Trophoblast cell (in vitro differentiated cells and primary cell): ENCODE data around the gene CD63.
A peak's percentile ranks its signal among the peaks of the same experiment; 100 is the strongest.

Source experiments
- DNase-seq, 2 donors: peaks; one replicate each; pipeline ENCODE4 v3.0.0-alpha.2; 2016
- H2AFZ ChIP-seq: 2 replicates; pipeline ENCODE4 v1.6.1; 2013; ENCODE audit warnings: low read length, moderate library complexity, mild to moderate bottlenecking; ENCODE audit not compliant: insufficient read depth, poor library complexity
- H2AK5ac ChIP-seq: 2 replicates; pipeline ENCODE4 v1.6.1; 2013; ENCODE audit warnings: mild to moderate bottlenecking, low read length
- H2BK120ac ChIP-seq: 2 replicates; pipeline ENCODE4 v1.6.1; 2013; ENCODE audit warnings: low read length, mild to moderate bottlenecking, moderate library complexity; ENCODE audit not compliant: insufficient read depth, poor library complexity
- H2BK12ac ChIP-seq: 2 replicates; pipeline ENCODE4 v1.6.1; 2013; ENCODE audit warnings: mild to moderate bottlenecking, low read length, moderate library complexity
- H2BK5ac ChIP-seq: 2 replicates; pipeline ENCODE4 v1.6.1; 2013; ENCODE audit warnings: low read length, low read depth, moderate library complexity, mild to moderate bottlenecking; ENCODE audit not compliant: poor library complexity
- H3K14ac ChIP-seq: 2 replicates; pipeline ENCODE4 v1.6.1; 2013; ENCODE audit warnings: mild to moderate bottlenecking, low read length
- H3K18ac ChIP-seq: 2 replicates; pipeline ENCODE4 v1.6.1; 2013; ENCODE audit warnings: mild to moderate bottlenecking, low read length
- H3K23ac ChIP-seq: 2 replicates; pipeline ENCODE4 v1.6.1; 2013; ENCODE audit warnings: low read length
- H3K27ac ChIP-seq: 2 replicates; pipeline ENCODE4 v1.5.1; 2013; ENCODE audit warnings: low read depth, mild to moderate bottlenecking, inconsistent platforms, low read length, moderate library complexity
- H3K27me3 ChIP-seq: 2 replicates; pipeline ENCODE4 v1.6.1; 2013; ENCODE audit warnings: inconsistent platforms, mild to moderate bottlenecking, low read length, moderate library complexity; ENCODE audit not compliant: insufficient read depth
- H3K36me3 ChIP-seq, 2 experiments: 1 replicate in 1 of 2; 2 replicates in 1 of 2; pipeline ENCODE4 v1.6.1; 2013; ENCODE audit warnings: low read length in 2 of 2, mild to moderate bottlenecking in 2 of 2, moderate library complexity in 1 of 2; ENCODE audit not compliant: insufficient read depth in 2 of 2, control insufficient read depth in 1 of 2
- H3K4ac ChIP-seq: 2 replicates; pipeline ENCODE4 v1.6.1; 2013; ENCODE audit warnings: low read depth, mild to moderate bottlenecking, low read length, moderate library complexity
- H3K4me1 ChIP-seq, 2 experiments: 1 replicate in 1 of 2; 2 replicates in 1 of 2; pipeline ENCODE4 v1.6.1; 2013; ENCODE audit warnings: low read length in 2 of 2, mild to moderate bottlenecking in 2 of 2, moderate library complexity in 1 of 2; ENCODE audit not compliant: insufficient read depth in 2 of 2, control insufficient read depth in 1 of 2
- H3K4me2 ChIP-seq: 2 replicates; pipeline ENCODE4 v1.6.1; 2013; ENCODE audit warnings: inconsistent platforms, mild to moderate bottlenecking, low read length, moderate library complexity
- H3K4me3 ChIP-seq: 2 replicates; pipeline ENCODE4 v1.5.1; 2013; ENCODE audit warnings: mild to moderate bottlenecking, low read depth, low read length, inconsistent platforms
- H3K79me1 ChIP-seq: one replicate; pipeline ENCODE4 v1.6.1; 2013; ENCODE audit warnings: low read length
- H3K79me2 ChIP-seq: 2 replicates; pipeline ENCODE4 v1.6.1; 2013; ENCODE audit warnings: low read length, mild to moderate bottlenecking; ENCODE audit not compliant: control insufficient read depth, insufficient read depth, poor library complexity
- H3K9ac ChIP-seq: 2 replicates; pipeline ENCODE4 v1.6.1; 2013; ENCODE audit warnings: mild to moderate bottlenecking, low read length
- H3K9me3 ChIP-seq: 2 replicates; pipeline ENCODE4 v1.6.1; 2013; ENCODE audit warnings: low read depth, mild to moderate bottlenecking, control low read depth, inconsistent platforms, low read length; ENCODE audit not compliant: insufficient read depth
- H4K12ac ChIP-seq: 2 replicates; pipeline ENCODE4 v1.6.1; 2013; ENCODE audit warnings: low read depth, mild to moderate bottlenecking, low read length, moderate library complexity
- H4K8ac ChIP-seq: 2 replicates; pipeline ENCODE4 v1.6.1; 2013; ENCODE audit warnings: low read depth, mild to moderate bottlenecking, low read length, moderate library complexity
- H4K91ac ChIP-seq: one replicate; pipeline ENCODE4 v1.6.1; 2013; ENCODE audit warnings: low read depth, mild to moderate bottlenecking, low read length, moderate library complexity
- WGBS: extraction: QIAGEN DNeasy Blood & Tissue Kit; methylation state at CpG from one replicate; pipeline ENCODE4 v1.1.7; 2013; ENCODE audit warnings: missing lambda C conversion rate; ENCODE audit not compliant: insufficient read length, insufficient coverage; ENCODE audit errors: extremely low coverage; 5-methylcytosine and 5-hydroxymethylcytosine counted together

CD63 gene

GRCh38 chr12:55712700-55713415 is 16.0 kb downstream of the CD63 start:
- Histone ChIP-seq H3K4me1 (peaks cover 16% of the 10 kb centered on the region in 2 experiments), H2AK5ac (no peak overlapping the region), H4K91ac (no peak overlapping the region), H3K27me3 (peaks cover 9% of the 10 kb centered on the region), H2BK120ac (no peak overlapping the region), H3K36me3 (peaks cover 0 to under 1% of the 10 kb centered on the region in 2 experiments), H3K79me2 (no peaks in the 10 kb centered on the region), H3K18ac (no peak overlapping the region), H3K4ac (no peak overlapping the region), H2BK12ac (no peak overlapping the region), H3K4me3 (no peak overlapping the region), H3K14ac (no peak overlapping the region), H4K12ac (no peak overlapping the region), H3K79me1 (peaks cover 8% of the 10 kb centered on the region), H2AFZ (no peak overlapping the region), H3K27ac (no peak overlapping the region), H3K9me3 (no peaks in the 10 kb centered on the region), H4K8ac (no peak overlapping the region), H3K9ac (no peak overlapping the region), H3K4me2 (no peak overlapping the region), H3K23ac (no peak overlapping the region), H2BK5ac (no peak overlapping the region)
- no CpG with 5 or more reads among the region's 1 CpG for WGBS
- no peak for DNase-seq

GRCh38 chr12:55711786-55712553 is 16.8 kb downstream of the CD63 start:
- Histone ChIP-seq H3K36me3 (no peaks in the 10 kb centered on the region), H3K79me2 (no peaks in the 10 kb centered on the region), H3K14ac (no peak overlapping the region), H2AFZ (no peak overlapping the region), H3K27ac (no peak overlapping the region), H3K27me3 (peaks cover 15% of the 10 kb centered on the region), H4K12ac (no peak overlapping the region), H2BK120ac (no peak overlapping the region), H3K4ac (no peak overlapping the region), H3K18ac (no peak overlapping the region), H3K4me2 (no peak overlapping the region), H3K4me1 (peaks cover 9 to 14% of the 10 kb centered on the region in 2 experiments), H2AK5ac (no peak overlapping the region), H2BK5ac (no peak overlapping the region), H4K8ac (no peak overlapping the region), H3K9ac (no peak overlapping the region), H3K23ac (no peak overlapping the region), H3K4me3 (no peak overlapping the region), H4K91ac (no peak overlapping the region), H2BK12ac (no peak overlapping the region), H3K9me3 (no peaks in the 10 kb centered on the region), H3K79me1 (peaks cover 8% of the 10 kb centered on the region)
- no peak for DNase-seq
- WGBS = no CpG with 5 or more reads among the region's 4 CpGs

DNA sequence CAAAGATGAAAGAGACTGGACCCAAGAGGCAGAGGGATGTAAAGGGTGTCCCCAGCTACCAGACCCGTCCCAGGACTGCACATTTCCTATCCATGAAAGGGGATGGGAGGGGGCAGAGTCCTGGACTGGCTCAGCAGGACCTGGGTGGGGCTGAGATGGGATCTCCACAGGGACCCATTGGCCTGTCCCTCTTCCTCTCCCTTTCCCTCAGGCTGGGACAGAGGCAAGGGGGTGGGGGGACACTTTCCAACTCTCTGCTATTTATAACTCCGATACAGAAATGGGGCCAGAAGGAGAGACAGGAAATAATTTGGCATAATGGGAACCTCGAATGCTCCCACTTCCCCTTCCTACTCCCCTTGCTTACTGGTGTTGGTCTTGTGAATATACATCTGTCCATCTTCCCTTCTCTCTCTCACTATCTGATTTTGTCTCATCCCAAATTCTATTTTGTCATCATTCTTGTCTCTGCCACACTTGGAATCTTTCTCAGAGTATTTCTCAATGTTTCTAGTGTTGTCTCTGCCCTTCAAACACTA is 20.0 kb downstream of the CD63 start:
- Histone ChIP-seq H3K27me3 (peaks cover 19% of the 10 kb centered on the region), H3K9me3 (no peaks in the 10 kb centered on the region), H3K18ac (no peak overlapping the region), H3K4me3 (no peak overlapping the region), H3K27ac (no peak overlapping the region), H3K14ac (no peak overlapping the region), H3K9ac (no peak overlapping the region), H4K8ac (no peak overlapping the region), H2AK5ac (no peak overlapping the region), H2BK12ac (no peak overlapping the region), H4K91ac (no peak overlapping the region), H2BK5ac (no peak overlapping the region), H2AFZ (no peak overlapping the region), H2BK120ac (no peak overlapping the region), H3K4ac (no peak overlapping the region), H3K36me3 (no peaks in the 10 kb centered on the region), H3K4me1 (peaks cover 2 to 8% of the 10 kb centered on the region in 2 experiments), H4K12ac (no peak overlapping the region), H3K4me2 (no peak overlapping the region), H3K79me1 (no peaks in the 10 kb centered on the region), H3K79me2 (no peaks in the 10 kb centered on the region), H3K23ac (no peak overlapping the region)
- WGBS = no CpG with 5 or more reads among the region's 3 CpGs
- no peak for DNase-seq

GRCh38 chr12:55707841-55708694 is 20.7 kb downstream of the CD63 start, which contains the start of gene ITGA7:
TSS of gene ITGA7 (minus strand) at chr12:55707904. CDS start at chr12:55707682, 222 bp downstream.
- Histone ChIP-seq H3K4ac (no peak within 1 kb of the TSS), H3K18ac (no peak within 1 kb of the TSS), H2BK12ac (no peak within 1 kb of the TSS), H3K4me1 (peaks cover 2 to 8% of the 10 kb centered on the region in 2 experiments), H2BK5ac (no peak within 1 kb of the TSS), H3K27me3 (peaks cover 19% of the 10 kb centered on the region), H3K79me1 (no peaks in the 10 kb centered on the region), H4K12ac (no peak within 1 kb of the TSS), H2BK120ac (no peak within 1 kb of the TSS), H3K23ac (no peak within 1 kb of the TSS), H3K14ac (no peak within 1 kb of the TSS), H2AFZ (peak within 1 kb of the TSS; percentile 67), H3K27ac (no peak within 1 kb of the TSS), H3K9ac (no peak within 1 kb of the TSS), H4K8ac (no peak within 1 kb of the TSS), H3K4me3 (peak within 1 kb of the TSS; percentile 50), H4K91ac (no peak within 1 kb of the TSS), H3K9me3 (no peaks in the 10 kb centered on the region), H2AK5ac (no peak within 1 kb of the TSS), H3K79me2 (no peaks in the 10 kb centered on the region), H3K4me2 (peak within 1 kb of the TSS; percentile 87), H3K36me3 (no peaks in the 10 kb centered on the region)
- WGBS = no CpG with 5 or more reads among the region's 39 CpGs
- DNase-seq = peak in 1 of 2 donors; percentile 28
